Activated CD8-positive, alpha-beta memory T cell treated with anti-CD3 and anti-CD28 coated beads for 48 hours (primary cell): ENCODE measurements around the gene SYAP1.
"Not testable (repeated sequence)": the region's sequence is repeated elsewhere in the genome, so short reads cannot be mapped to it uniquely, and the experiment has no call there.

Experiments
- DNase-seq, 3 experiments: peaks; one replicate each; pipeline ENCODE4 v3.0.0-alpha.2; 2020; ENCODE audit warnings: low read depth in 2 of 3, low spot score in 2 of 3

SYAP1 gene

GRCh38 chrX:16722481-16722880 lies 3.1 kb downstream of the SYAP1 start:
- DNase-seq = no peak

DNA sequence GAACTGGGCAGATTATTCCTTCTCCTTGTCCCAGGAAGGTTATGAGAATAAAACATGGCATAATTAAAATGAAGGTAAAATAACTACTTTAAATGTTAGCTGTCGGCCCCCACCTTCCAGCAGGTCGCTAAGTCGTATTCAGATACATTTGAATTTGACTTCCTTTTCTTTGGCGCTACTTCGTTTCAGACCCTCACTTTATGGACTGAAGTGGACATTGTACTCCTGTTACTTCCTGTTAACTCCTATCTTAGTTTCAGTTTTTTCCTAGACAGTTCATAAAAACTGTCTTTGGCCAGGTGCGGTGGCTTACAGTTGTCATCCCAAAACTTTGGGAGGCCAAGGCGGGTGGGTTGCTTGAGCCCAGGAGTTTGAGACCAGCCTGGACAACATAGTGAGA lies 5.7 kb downstream of the SYAP1 start:
- no peak for DNase-seq

DNA sequence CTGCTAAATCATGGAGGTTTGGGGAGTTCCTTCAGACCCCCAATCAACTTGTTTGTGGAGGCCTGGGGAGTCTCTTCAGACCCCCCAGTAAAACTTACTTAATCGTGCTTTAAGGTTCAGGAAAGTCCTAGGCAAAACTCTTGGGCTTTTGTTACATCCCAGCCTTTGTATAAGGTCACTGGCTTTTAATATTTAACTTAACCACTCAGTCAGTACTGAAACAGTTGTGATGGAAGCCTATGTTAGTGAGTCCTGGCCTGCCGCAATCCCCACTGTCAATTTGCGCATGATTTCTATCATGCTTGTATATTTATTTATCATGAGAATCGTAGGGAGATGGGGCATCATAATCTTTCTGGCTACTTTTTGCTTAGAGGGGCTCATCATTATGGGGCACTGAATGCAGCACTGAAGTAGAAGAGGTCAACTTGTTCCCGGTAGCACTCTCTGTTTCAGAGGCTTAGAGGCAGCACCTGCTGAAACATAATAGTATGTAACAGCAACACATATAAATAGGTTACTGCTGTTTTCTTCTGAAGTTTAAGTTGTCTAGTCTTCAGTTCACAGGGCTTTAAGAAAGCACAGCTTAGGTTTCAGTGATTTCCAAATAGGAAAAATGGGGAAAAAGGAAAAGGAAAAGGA lies 7.1 kb downstream of the SYAP1 start:
- DNase-seq = not testable (repeated sequence)

DNA sequence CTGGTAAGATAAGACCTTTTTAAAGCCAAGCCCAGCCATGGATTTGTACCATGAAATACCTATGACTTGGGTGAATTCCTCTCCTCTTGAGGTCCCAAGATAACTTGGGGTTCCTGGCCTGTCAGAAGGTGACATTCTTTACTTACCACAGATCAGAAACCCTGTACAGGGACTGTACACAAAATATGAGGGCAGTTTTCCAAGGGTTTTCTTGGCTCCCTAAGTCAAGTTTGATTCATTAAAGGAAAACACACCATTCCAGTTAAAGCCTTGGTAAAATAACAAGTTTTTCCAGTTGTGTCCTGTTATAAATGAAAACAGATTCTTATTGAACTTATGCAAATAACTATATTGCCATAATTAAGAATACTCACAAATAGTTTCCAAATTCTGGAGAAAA lies 8.2 kb downstream of the SYAP1 start:
- DNase-seq = no peak

DNA sequence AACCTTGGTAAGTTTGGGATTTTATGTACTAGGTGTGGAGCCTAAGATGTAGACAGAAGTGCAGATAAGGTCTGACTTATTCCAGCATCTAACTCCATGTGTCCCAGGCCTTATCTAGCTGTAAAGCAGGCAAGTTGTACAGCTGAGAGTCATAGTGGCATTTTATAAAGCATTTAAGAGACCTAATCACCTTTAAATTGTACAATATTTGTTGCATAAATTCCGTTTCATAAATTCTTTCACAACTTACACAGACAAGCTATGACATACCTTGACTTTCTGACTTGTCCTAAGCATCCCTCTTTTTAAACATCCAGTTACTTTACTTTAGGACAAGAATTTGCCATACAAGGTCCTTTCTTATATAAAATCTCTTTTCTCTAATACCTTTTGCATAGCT lies 11.0 kb downstream of the SYAP1 start:
- no peak for DNase-seq

- no peak for DNase-seq
Measured at GRCh38 chrX:16733013-16733412, 13.6 kb downstream of the SYAP1 start.

DNA sequence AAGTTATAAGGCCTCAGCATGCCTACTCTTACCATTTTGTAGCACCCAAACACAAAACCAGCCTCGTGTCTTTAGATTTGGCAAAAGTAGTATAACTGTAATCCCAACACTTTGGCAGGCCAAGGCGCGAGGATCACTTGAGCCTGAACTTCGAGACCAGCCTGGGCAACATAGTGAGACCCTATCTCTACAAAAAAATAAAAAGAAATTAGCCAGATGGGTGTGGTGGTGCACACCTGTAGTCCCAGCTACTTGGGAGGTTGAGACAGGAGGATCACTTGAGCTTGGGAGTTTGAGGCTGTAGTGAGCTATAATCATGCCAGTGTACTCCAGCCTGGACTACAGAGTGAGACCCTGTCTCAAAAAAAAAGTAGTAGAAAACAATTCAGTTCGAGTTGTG lies 17.6 kb downstream of the SYAP1 start:
- DNase-seq = no peak

DNA sequence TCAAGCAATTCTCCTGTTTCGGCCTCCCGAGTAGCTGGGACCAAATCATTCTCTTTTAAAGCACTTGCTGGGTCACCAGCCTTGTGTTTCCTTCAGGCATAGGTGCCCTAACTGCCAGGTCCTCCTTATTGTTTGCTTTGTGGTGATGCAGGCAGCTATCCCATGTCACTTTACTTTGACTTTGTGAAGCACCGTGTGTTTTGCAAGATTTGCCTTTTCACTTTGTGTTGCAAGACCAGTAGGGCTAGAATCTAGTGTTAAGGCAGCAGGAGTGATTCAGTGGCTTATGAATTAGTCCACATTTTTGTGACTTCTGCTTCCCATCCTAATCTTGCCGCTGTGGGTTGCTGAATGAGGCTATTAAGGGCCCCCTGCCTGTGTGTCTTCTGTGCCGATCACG lies 20.2 kb downstream of the SYAP1 start:
- no peak for DNase-seq

DNA sequence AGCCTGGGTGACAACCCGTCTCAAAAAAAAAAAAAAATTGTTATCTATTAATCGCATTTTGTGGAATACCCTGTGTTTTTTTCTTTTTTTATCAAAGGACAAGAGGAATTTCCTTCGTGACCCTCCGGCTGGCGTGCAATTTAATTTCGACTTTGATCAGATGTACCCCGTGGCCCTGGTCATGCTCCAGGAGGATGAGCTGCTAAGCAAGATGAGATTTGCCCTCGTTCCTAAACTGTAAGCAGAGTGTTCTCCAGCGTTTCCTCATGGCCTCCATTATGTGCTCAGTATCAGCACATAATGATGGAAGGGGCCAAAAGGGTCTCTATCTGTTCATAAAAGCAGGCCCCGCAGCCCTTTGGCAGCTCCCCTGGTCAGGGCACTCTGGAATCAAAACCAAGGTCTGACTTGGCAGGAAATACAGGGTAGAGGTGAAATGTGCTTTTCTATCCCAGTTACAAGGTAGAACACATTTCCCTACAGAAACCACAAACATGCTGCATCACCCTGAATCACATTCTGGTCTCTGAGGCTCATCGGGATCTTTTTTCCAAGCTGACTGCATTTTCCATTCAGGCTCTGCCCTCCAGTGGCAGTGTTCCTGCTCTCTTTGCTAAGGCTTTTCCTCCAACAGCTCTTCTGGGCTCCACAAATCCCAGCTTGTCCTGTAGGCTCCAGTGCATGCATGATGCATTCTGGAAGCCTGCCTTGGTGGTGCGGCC lies 24.4 kb downstream of the SYAP1 start:
- DNase-seq = no peak

- no peak for DNase-seq
Measured at GRCh38 chrX:16745102-16745501, 25.7 kb downstream of the SYAP1 start.

GRCh38 chrX:16745659-16746058 lies 26.2 kb downstream of the SYAP1 start:
- no peak for DNase-seq

- DNase-seq = no peak
Measured at GRCh38 chrX:16748425-16748824, 29.0 kb downstream of the SYAP1 start.

DNA sequence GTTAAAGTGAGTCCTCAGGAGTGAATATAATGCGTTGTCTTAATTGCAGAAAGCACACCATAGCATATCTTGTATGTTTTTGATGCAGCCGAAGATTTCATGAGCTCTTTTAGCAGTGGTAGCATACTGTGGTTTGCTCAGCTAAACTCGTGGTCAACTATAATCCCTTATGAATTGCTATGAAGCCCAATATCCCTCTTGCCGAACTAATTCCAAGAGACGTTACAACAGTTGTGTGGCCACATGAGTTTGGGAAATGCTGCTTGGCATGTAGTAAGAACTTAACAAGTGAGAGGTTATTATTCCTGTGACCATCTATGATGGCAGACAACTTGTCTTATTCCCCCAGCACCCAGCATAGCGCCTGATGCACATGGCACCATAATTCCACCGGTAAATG lies 30.7 kb downstream of the SYAP1 start:
- no peak for DNase-seq

DNA sequence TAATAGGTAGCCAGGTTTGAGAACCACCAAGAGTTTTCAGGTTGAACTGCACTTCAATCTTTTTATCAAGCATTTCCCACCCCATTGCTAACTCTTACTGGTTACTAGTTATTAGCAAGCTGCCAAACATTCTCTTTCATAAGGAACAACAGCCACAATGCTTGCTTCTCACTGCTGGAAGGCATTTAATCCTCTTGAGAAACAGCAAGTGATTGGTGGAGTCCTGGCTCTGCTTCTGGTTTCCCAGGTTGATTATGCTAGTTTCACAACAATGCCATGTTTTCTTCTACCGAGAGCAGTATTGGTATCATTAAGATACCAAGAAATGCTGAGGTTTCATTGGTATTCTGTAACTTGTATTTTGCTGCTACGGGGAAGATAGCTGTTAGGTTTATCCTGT lies 34.6 kb downstream of the SYAP1 start:
- DNase-seq = no peak

GRCh38 chrX:16756724-16757123 lies 37.3 kb downstream of the SYAP1 start:
- no peak for DNase-seq

- not testable (repeated sequence) for DNase-seq
Measured at GRCh38 chrX:16761500-16761899, 42.1 kb downstream of the SYAP1 start.

- no peak for DNase-seq
Measured at GRCh38 chrX:16762579-16762978, 43.2 kb downstream of the SYAP1 start.

GRCh38 chrX:16765594-16765993 lies 46.2 kb downstream of the SYAP1 start:
- no peak for DNase-seq

- DNase-seq = no peak
Measured at GRCh38 chrX:16770970-16771482, 51.6 kb downstream of the SYAP1 start.

DNA sequence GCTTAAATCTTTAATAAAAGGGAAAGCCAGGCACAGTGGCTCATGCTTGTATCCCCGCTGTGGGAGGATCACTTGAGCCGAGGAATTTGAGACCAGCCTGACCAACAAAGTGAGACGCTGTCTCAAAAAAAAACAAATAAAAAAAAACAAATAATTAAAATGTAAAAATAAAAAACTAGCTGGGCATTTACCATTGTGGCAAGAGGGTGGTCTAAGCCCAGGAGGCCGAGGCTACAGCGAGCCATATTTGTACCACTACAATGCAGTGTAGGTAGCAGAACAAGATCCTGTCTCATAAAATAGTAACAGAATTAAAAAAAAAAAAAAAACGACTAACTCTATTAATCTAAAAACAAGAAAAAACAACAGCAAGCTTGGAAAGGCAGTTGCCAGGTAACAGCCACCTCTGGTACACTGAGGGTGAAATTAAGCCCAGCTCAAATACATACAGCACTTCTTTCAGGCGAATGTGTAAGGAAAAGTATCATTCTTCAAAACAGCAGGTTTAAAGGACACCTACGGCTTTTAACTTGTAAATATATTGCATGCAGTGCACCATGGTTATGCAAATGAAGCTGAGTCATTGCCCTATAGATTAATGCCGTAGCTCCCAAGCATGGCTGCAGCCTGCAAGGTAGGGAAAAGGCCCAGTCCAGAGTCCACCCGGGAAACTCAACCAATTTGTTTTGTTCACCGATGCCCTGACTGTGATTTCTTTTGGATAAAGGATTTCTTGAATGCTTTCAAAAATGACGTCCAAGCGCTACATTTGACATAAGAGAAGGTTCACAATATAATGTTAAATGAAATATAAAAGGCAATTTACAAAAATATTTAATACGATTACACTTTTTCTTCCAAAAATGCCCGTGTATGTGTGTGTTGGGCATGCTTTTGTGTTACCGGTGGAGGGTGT lies 52.3 kb downstream of the SYAP1 start:
- DNase-seq = no peak

DNA sequence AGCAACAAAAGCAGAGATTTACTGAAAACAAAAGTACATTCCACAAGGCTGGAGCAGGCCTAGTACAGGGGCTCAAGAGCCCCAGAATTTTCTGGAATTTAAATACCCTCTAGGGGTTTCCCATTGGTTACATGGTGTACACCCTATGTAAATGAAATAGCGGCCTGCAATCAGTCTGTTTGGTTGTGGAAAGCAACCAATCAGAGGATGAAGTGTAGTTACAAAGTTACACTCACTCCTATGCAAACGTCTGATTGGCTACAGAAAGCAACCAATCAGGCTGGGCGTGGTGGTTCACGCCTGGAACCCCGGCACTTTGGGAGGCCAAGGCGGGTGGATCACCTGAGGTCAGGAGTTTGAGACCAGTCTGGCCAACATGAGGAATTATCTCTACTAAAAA lies 53.0 kb downstream of the SYAP1 start:
- DNase-seq = no peak

GRCh38 chrX:16774746-16775145 lies 55.3 kb downstream of the SYAP1 start:
- DNase-seq = no peak
